ENCODE results near the gene ZBTB22.

DNA sequence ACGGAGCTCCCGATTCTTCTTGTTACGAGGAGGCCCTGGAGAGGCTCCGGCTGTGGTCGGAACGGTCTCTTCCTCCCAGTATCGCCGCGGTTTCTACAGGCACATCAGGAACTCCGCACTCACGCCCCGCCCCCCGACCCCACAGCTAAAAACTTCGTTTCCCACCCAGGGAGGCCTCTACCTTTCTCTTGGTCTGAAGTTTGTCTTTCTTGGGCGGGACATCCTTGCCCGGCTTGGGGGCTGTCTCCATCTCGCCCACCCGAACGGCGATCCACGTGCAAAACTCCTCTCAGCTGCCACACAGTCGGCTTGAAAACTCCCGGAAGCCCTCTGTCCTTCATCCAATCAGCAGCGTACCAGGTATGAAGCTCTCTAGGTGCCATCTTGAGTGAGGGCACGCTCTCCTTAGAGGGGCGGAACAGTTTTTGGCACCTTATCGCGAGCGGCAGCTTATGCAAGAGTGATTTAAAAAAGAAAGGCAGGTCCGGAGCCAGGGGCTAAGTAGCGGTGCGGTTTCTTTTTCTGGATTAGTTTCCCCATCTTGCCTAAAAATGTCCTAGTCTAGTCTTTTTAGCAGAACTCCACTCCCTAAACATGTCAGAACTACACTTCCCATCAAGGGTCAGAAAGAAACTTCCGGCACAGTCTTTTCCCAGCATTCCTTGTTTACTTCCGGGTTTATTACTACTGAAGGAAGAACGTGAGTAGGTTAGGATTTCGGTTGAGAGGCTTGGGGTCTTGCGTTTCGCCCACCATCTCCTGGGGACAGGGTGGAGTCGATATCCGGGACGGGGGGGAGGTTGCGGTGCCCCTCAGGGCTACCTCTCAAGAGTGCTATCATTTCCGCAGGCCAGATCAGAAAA is 28.4 kb downstream of the ZBTB22 start, which contains the start of the genes PFDN6 and WDR46:
- TF ChIP-seq POLR2AphosphoS5 (IDR thresholded peaks at IDR 0.05) (peak; percentile 62 to 70 (median 66)), POLR2A (IDR thresholded peaks at IDR 0.05) (peak; percentile 32)
- TF ChIP-seq, protein P1, sequence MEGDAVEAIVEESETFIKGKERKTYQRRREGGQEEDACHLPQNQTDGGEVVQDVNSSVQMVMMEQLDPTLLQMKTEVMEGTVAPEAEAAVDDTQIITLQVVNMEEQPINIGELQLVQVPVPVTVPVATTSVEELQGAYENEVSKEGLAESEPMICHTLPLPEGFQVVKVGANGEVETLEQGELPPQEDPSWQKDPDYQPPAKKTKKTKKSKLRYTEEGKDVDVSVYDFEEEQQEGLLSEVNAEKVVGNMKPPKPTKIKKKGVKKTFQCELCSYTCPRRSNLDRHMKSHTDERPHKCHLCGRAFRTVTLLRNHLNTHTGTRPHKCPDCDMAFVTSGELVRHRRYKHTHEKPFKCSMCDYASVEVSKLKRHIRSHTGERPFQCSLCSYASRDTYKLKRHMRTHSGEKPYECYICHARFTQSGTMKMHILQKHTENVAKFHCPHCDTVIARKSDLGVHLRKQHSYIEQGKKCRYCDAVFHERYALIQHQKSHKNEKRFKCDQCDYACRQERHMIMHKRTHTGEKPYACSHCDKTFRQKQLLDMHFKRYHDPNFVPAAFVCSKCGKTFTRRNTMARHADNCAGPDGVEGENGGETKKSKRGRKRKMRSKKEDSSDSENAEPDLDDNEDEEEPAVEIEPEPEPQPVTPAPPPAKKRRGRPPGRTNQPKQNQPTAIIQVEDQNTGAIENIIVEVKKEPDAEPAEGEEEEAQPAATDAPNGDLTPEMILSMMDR (IDR thresholded peaks at IDR 0.05): no peak

All from transverse colon (tissue), 4 donors.